ENCODE results near the gene CDSN.
"Not testable (repeated sequence)": the region's sequence is repeated elsewhere in the genome, so short reads cannot be mapped to it uniquely, and the experiment has no call there.

DNA sequence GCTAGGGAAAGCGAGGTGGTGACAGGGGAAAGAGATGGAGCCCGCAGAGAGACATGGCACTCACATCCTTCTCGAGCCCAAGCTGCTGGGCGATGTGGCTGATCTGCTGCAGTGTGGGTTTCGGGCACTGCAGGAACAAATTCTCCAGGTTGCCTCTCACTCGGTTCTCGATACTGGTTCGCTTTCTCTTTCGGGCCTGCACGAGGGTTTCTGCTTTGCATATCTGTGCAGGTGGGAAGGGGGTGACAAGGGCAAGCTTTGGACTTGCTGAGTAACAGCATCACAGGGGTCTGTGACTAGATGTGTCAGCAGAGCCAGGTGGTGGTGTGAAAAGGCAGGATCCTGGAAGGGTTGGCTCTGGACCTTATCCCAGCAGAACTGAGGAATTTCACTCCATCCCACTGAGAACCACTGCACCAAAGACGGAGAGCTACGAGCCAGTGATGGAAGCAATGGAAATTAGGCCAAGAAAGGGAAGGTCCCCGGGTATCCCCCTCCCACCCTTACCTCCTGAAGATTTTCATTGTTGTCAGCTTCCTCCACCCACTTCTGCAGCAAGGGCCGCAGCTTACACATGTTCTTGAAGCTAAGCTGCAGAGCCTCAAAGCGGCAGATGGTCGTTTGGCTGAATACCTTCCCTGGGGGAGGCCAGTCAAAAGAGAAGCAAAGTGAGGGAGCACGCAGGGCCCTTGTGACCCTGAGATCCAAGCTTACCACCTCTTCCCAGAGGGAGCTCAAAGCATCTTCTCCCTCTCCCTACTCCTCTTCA is 45.0 kb upstream of the CDSN start:
- TF ChIP-seq, protein P1, sequence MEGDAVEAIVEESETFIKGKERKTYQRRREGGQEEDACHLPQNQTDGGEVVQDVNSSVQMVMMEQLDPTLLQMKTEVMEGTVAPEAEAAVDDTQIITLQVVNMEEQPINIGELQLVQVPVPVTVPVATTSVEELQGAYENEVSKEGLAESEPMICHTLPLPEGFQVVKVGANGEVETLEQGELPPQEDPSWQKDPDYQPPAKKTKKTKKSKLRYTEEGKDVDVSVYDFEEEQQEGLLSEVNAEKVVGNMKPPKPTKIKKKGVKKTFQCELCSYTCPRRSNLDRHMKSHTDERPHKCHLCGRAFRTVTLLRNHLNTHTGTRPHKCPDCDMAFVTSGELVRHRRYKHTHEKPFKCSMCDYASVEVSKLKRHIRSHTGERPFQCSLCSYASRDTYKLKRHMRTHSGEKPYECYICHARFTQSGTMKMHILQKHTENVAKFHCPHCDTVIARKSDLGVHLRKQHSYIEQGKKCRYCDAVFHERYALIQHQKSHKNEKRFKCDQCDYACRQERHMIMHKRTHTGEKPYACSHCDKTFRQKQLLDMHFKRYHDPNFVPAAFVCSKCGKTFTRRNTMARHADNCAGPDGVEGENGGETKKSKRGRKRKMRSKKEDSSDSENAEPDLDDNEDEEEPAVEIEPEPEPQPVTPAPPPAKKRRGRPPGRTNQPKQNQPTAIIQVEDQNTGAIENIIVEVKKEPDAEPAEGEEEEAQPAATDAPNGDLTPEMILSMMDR (IDR thresholded peaks at IDR 0.05), result not testable (repeated sequence)
- TF ChIP-seq POLR2A (IDR thresholded peaks at IDR 0.05), result not testable (repeated sequence)

All from prostate gland (tissue), 2 donors.